GM21786 (cell line): ENCODE measurements around the gene TMEM51.

Source experiments
- ATAC-seq: cut with Tn5 transposase; IDR thresholded peaks from one replicate; pipeline ENCODE4 v1.9.1; 2021; ENCODE audit not compliant: unreplicated experiment

TMEM51 gene

DNA sequence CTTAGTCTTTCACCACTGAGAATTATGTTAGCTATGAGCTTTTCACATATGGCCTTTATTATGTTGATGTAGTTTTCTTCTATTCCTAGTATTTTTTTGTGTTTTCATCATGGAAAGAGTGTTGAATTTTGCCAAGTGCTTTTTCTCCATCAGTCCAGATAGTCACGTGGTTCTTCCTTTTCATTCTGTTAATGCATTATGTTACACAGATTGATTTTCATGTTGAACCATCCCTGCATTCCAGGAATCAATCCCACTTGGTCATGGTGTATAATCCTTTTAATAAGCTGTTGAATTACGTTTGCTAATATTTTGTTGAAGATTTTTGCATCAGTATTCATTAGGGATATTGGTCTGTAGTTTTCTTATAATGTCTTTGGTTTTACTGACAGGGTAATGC lies 111.2 kb downstream of the TMEM51 start:
- no peak for ATAC-seq
